Keratinocyte (primary cell): ENCODE results near the gene NPAS3. TPM values are rescaled to one million over a fixed set of nuclear protein-coding genes. Genes with fewer than 3 reads are reported as not detected.

ENCODE experiments used
- DNase-seq: peaks from one replicate; pipeline ENCODE4 v3.0.0-alpha.2; 2011; ENCODE audit warnings: low read depth, missing footprints, low spot score
- FAIRE-seq: peaks from 2 replicates; lab custom pipeline; 2011; peaks lifted over from hg19 to GRCh38; lab: Jason Lieb, UNC
- H2AFZ ChIP-seq: 2 replicates; pipeline ENCODE4 v1.6.0; 2012; ENCODE audit warnings: low read length, control low read depth, inconsistent platforms; ENCODE audit not compliant: control insufficient read depth
- H3K27ac ChIP-seq: 2 replicates; pipeline ENCODE4 v1.5.1; 2011; ENCODE audit warnings: low read length; ENCODE audit not compliant: control insufficient read depth, insufficient read depth
- H3K27me3 ChIP-seq: 3 replicates; pipeline ENCODE4 v1.6.0; 2011; ENCODE audit warnings: low read length; ENCODE audit not compliant: control insufficient read depth, insufficient read depth; ENCODE audit errors: extremely low read depth
- H3K36me3 ChIP-seq, 2 experiments: 2 replicates in 1 of 2; 3 replicates in 1 of 2; pipeline ENCODE4 v1.5.1; 2011; ENCODE audit warnings: low read length in 2 of 2, mild to moderate bottlenecking in 1 of 2; ENCODE audit not compliant: control insufficient read depth in 2 of 2, insufficient read depth in 2 of 2; ENCODE audit errors: extremely low read depth in 1 of 2
- H3K4me1 ChIP-seq: 3 replicates; pipeline ENCODE4 v1.5.1; 2011; ENCODE audit warnings: low read length; ENCODE audit not compliant: control insufficient read depth, insufficient read depth; ENCODE audit errors: extremely low read depth
- H3K4me2 ChIP-seq: 3 replicates; pipeline ENCODE4 v1.6.0; 2011; ENCODE audit warnings: low read depth, low read length; ENCODE audit not compliant: control insufficient read depth, insufficient read depth; ENCODE audit errors: extremely low read depth
- H3K4me3 ChIP-seq, 3 experiments: fragments of 200-600 bp in 1 of 3; sonication (generic) in 1 of 3; 2 replicates in 2 of 3; 3 replicates in 1 of 3; pipeline ENCODE4 v1.5.1; 2011 to 2016; ENCODE audit warnings: low read length in 3 of 3, mild to moderate bottlenecking in 3 of 3, control low read depth in 2 of 3, inconsistent platforms in 1 of 3, low read depth in 1 of 3, mixed read lengths in 1 of 3, mixed run types in 1 of 3, moderate library complexity in 1 of 3; ENCODE audit not compliant: control insufficient read depth in 2 of 3, insufficient read depth in 2 of 3; ENCODE audit errors: extremely low read depth in 1 of 3
- H3K79me2 ChIP-seq: 2 replicates; pipeline ENCODE4 v1.6.0; 2012; ENCODE audit warnings: low read length; ENCODE audit not compliant: control insufficient read depth, insufficient read depth
- H3K9ac ChIP-seq: 3 replicates; pipeline ENCODE4 v1.6.0; 2011; ENCODE audit warnings: low read length; ENCODE audit not compliant: control insufficient read depth, insufficient read depth; ENCODE audit errors: extremely low read depth
- H3K9me1 ChIP-seq: 3 replicates; pipeline ENCODE4 v1.6.0; 2011; ENCODE audit warnings: low read length; ENCODE audit not compliant: control insufficient read depth, insufficient read depth; ENCODE audit errors: extremely low read depth
- H3K9me3 ChIP-seq: 2 replicates; pipeline ENCODE4 v1.5.1; 2012; ENCODE audit warnings: low read depth, low read length; ENCODE audit not compliant: control insufficient read depth
- H4K20me1 ChIP-seq: 3 replicates; pipeline ENCODE4 v1.6.0; 2011; ENCODE audit warnings: low read length; ENCODE audit not compliant: control insufficient read depth, insufficient read depth; ENCODE audit errors: extremely low read depth
- CTCF ChIP-seq, 3 experiments: IDR thresholded peaks in 1 of 3; conservative IDR thresholded peaks in 1 of 3; optimal IDR thresholded peaks in 1 of 3; 2 replicates in 2 of 3; 3 replicates in 1 of 3; pipeline versions ENCODE3 to v1.5.1; 2011; ENCODE audit warnings: low read length in 3 of 3, mild to moderate bottlenecking in 3 of 3, moderate library complexity in 2 of 3, control low read depth in 1 of 3, inconsistent platforms in 1 of 3; ENCODE audit not compliant: insufficient read depth in 2 of 3; ENCODE audit errors: extremely low read depth in 1 of 3
- EZH2 ChIP-seq: IDR thresholded peaks from one replicate; pipeline ENCODE4 v1.6.1; 2012; ENCODE audit warnings: inconsistent platforms, mild to moderate bottlenecking, low read length, moderate library complexity
- dilution Hi-C: fragments of 300-500 bp; cut with MboI; formaldehyde crosslinking; loops from one replicate; pipeline ENCODE4 v1.7.0; 2020; ENCODE audit warnings: low sequenced_read_pairs; ENCODE audit not compliant: extremely low pct_ligation_motif_present
- polyA plus RNA-seq, 5 experiments: library from polyadenylated mRNA; depleted of rRNA in 3 of 5; stranded (reverse) in 3 of 5; stranded (forward) in 1 of 5; unstranded in 1 of 5; fragments of >200 nt; gene quantifications; 1 replicate in 1 of 5; 2 replicates in 3 of 5; 3 replicates in 1 of 5; pipeline versions ENCODE4 v1.2.1 to v1.2.3, GENCODE V29; 2011 to 2012; ENCODE audit warnings: missing spikeins in 2 of 5, low read depth in 1 of 5, low replicate concordance in 1 of 5

NPAS3 gene
- polyA plus RNA-seq, 1 donor (not counting 4 experiments of a cell fraction or from before 2014, with no cell fraction given), result 0.07 TPM

GRCh38 chr14:33685698-33686097, 747.0 kb downstream of the NPAS3 start:
- Histone ChIP-seq H3K27ac (peak overlapping the region; percentile 53), H3K9me3 (no peaks in the 10 kb centered on the region), H3K4me3 (no peak overlapping the region), H3K9me1 (no peaks in the 10 kb centered on the region), H3K4me1 (peaks cover 23% of the 10 kb centered on the region), H3K4me2 (no peak overlapping the region), H3K9ac (no peak overlapping the region), H3K36me3 (no peaks in the 10 kb centered on the region), H2AFZ (no peak overlapping the region), H3K79me2 (no peaks in the 10 kb centered on the region), H4K20me1 (no peaks in the 10 kb centered on the region), H3K27me3 (no peaks in the 10 kb centered on the region)
- FAIRE-seq (no peak), DNase-seq (no peak)
- TF ChIP-seq EZH2, result no peak
- TF ChIP-seq CTCF (optimal IDR thresholded peaks at IDR 0.05 in 1 of 3, IDR thresholded peaks at IDR 0.05 in 1 of 3, conservative IDR thresholded peaks at IDR 0.05 in 1 of 3; ENCODE audit: extremely low read depth in 1 of 3, insufficient read depth in 2 of 3, low read length in 3 of 3), result no peak
- dilution Hi-C loops, result no loop called here

- Histone ChIP-seq H4K20me1 (no peaks in the 10 kb centered on the region), H3K27ac (peak overlapping the region; percentile 53), H2AFZ (peak overlapping the region; percentile 70), H3K9ac (no peak overlapping the region), H3K9me3 (no peaks in the 10 kb centered on the region), H3K4me1 (peaks cover 23% of the 10 kb centered on the region), H3K36me3 (no peaks in the 10 kb centered on the region), H3K4me2 (peak overlapping the region; percentile 31), H3K9me1 (no peaks in the 10 kb centered on the region), H3K79me2 (no peaks in the 10 kb centered on the region), H3K4me3 (no peak overlapping the region), H3K27me3 (no peaks in the 10 kb centered on the region)
- dilution Hi-C loops, result no loop called here
- FAIRE-seq, result peak; percentile 26
- TF ChIP-seq EZH2, result no peak
- TF ChIP-seq CTCF (optimal IDR thresholded peaks at IDR 0.05 in 1 of 3, IDR thresholded peaks at IDR 0.05 in 1 of 3, conservative IDR thresholded peaks at IDR 0.05 in 1 of 3; ENCODE audit: extremely low read depth in 1 of 3, insufficient read depth in 2 of 3, low read length in 3 of 3), result no peak
- peak; percentile 48 for DNase-seq
Observed at GRCh38 chr14:33686218-33686617, 747.5 kb downstream of the NPAS3 start.
